SJCRH30 (cell line): ENCODE data around the gene RANBP3L. TPM values are rescaled to one million over a fixed set of nuclear protein-coding genes. Genes with fewer than 3 reads are reported as not detected.

Source experiments
- DNase-seq, 2 experiments: peaks; one replicate each; pipeline ENCODE4 v3.0.0-alpha.2; 2015 to 2020
- H3K27ac ChIP-seq: fragments of 250-450 bp; sonication (Bioruptor Pico); 2 replicates; pipeline ENCODE4 v1.5.1; 2020; ENCODE audit warnings: mild to moderate bottlenecking, moderate library complexity
- H3K27me3 ChIP-seq: fragments of 250-450 bp; sonication (Bioruptor Pico); 2 replicates; pipeline ENCODE4 v1.5.1; 2020; ENCODE audit warnings: mild to moderate bottlenecking, moderate library complexity
- H3K36me3 ChIP-seq: fragments of 250-450 bp; sonication (Bioruptor Pico); 2 replicates; pipeline ENCODE4 v1.5.1; 2020; ENCODE audit warnings: mild to moderate bottlenecking, moderate library complexity
- H3K4me1 ChIP-seq: fragments of 250-450 bp; sonication (Bioruptor Pico); 2 replicates; pipeline ENCODE4 v1.5.1; 2020; ENCODE audit warnings: mild to moderate bottlenecking, moderate library complexity
- H3K4me3 ChIP-seq: fragments of 250-450 bp; sonication (Bioruptor Pico); 2 replicates; pipeline ENCODE4 v1.5.1; 2020; ENCODE audit warnings: mild to moderate bottlenecking, moderate library complexity
- H3K9me3 ChIP-seq: fragments of 250-450 bp; sonication (Bioruptor Pico); replicated peaks from 2 replicates; pipeline ENCODE4 v1.5.1; 2020; ENCODE audit warnings: mild to moderate bottlenecking, moderate library complexity
- total RNA-seq: library from RNA; depleted of rRNA; stranded (reverse); fragments of >200 nt; shearing (Covaris generic); gene quantifications from 2 replicates; pipeline ENCODE4 v1.2.3, GENCODE V29; 2014

The RANBP3L gene
- total RNA-seq, 1 experiment from 2014 or later, result 0.93 TPM

- Histone ChIP-seq H3K27ac (no peak overlapping the region), H3K9me3 (no peaks in the 10 kb centered on the region), H3K36me3 (no peaks in the 10 kb centered on the region; the same call in 1 of the 2 replicates), H3K4me1 (peaks cover 11% of the 10 kb centered on the region), H3K4me3 (no peak overlapping the region), H3K27me3 (no peaks in the 10 kb centered on the region)
- DNase-seq, result no peak
Measured at GRCh38 chr5:36270876-36271575, 30.7 kb downstream of the RANBP3L start.

- H3K27me3 ChIP-seq, result no peaks in the 10 kb centered on the region
- no peak overlapping the region for H3K4me3 ChIP-seq
- no peaks in the 10 kb centered on the region for H3K9me3 ChIP-seq
- no peak overlapping the region for H3K27ac ChIP-seq
- DNase-seq, result no peak
- H3K4me1 ChIP-seq, result peaks cover 11% of the 10 kb centered on the region
- no peaks in the 10 kb centered on the region; the same call in 1 of the 2 replicates for H3K36me3 ChIP-seq
Measured at GRCh38 chr5:36270175-36270574, 31.5 kb downstream of the RANBP3L start.

- H3K36me3 ChIP-seq, result no peaks in the 10 kb centered on the region; the same call in 1 of the 2 replicates
- peaks cover 11% of the 10 kb centered on the region for H3K4me1 ChIP-seq
Measured at GRCh38 chr5:36269478-36269877, 32.2 kb downstream of the RANBP3L start.

GRCh38 chr5:36267905-36268304 is 33.8 kb downstream of the RANBP3L start:
- H3K27ac ChIP-seq, result no peak overlapping the region
- DNase-seq, result no peak
- H3K27me3 ChIP-seq, result no peaks in the 10 kb centered on the region

More at GRCh38 chr5:36269478-36269877, 32.2 kb downstream of the RANBP3L start:
- DNase-seq, result no peak
- Histone ChIP-seq H3K9me3 (no peaks in the 10 kb centered on the region), H3K4me3 (no peak overlapping the region), H3K27me3 (no peaks in the 10 kb centered on the region), H3K27ac (no peak overlapping the region)

GRCh38 chr5:36264202-36264760 is 37.4 kb downstream of the RANBP3L start:
- Histone ChIP-seq H3K4me3 (no peak overlapping the region), H3K36me3 (no peaks in the 10 kb centered on the region), H3K27ac (no peak overlapping the region), H3K4me1 (no peaks in the 10 kb centered on the region), H3K9me3 (no peaks in the 10 kb centered on the region), H3K27me3 (no peaks in the 10 kb centered on the region)
- DNase-seq, result no peak

More at GRCh38 chr5:36267905-36268304, 33.8 kb downstream of the RANBP3L start:
- no peaks in the 10 kb centered on the region for H3K9me3 ChIP-seq
- no peak overlapping the region for H3K4me3 ChIP-seq
- H3K4me1 ChIP-seq, result no peaks in the 10 kb centered on the region
- no peaks in the 10 kb centered on the region; the same call in 1 of the 2 replicates for H3K36me3 ChIP-seq

- H3K27me3 ChIP-seq, result no peaks in the 10 kb centered on the region
- H3K9me3 ChIP-seq, result no peaks in the 10 kb centered on the region
- H3K27ac ChIP-seq, result no peak overlapping the region
- no peak for DNase-seq
- H3K36me3 ChIP-seq, result no peaks in the 10 kb centered on the region
- H3K4me3 ChIP-seq, result no peak overlapping the region
- H3K4me1 ChIP-seq, result no peaks in the 10 kb centered on the region
Measured at GRCh38 chr5:36261186-36261585, 40.5 kb downstream of the RANBP3L start.

- no peaks in the 10 kb centered on the region for H3K4me1 ChIP-seq
- H3K4me3 ChIP-seq, result no peak overlapping the region
- H3K36me3 ChIP-seq, result no peaks in the 10 kb centered on the region
- H3K9me3 ChIP-seq, result no peaks in the 10 kb centered on the region
- H3K27me3 ChIP-seq, result no peaks in the 10 kb centered on the region
- no peak overlapping the region for H3K27ac ChIP-seq
- DNase-seq, result no peak
Measured at GRCh38 chr5:36253575-36253974, 48.1 kb downstream of the RANBP3L start.

- no peaks in the 10 kb centered on the region for H3K27me3 ChIP-seq
- no peak overlapping the region for H3K27ac ChIP-seq
- no peak for DNase-seq
- H3K36me3 ChIP-seq, result no peaks in the 10 kb centered on the region
- H3K4me3 ChIP-seq, result no peak overlapping the region
- H3K9me3 ChIP-seq, result no peaks in the 10 kb centered on the region
- H3K4me1 ChIP-seq, result no peaks in the 10 kb centered on the region
Measured at GRCh38 chr5:36252722-36253365, 48.9 kb downstream of the RANBP3L start.

GRCh38 chr5:36251218-36251617 is 50.5 kb downstream of the RANBP3L start:
- H3K9me3 ChIP-seq, result no peaks in the 10 kb centered on the region
- no peaks in the 10 kb centered on the region for H3K4me1 ChIP-seq
- H3K27ac ChIP-seq, result no peak overlapping the region
- DNase-seq, result no peak
- H3K36me3 ChIP-seq, result no peaks in the 10 kb centered on the region
- H3K27me3 ChIP-seq, result no peaks in the 10 kb centered on the region
- H3K4me3 ChIP-seq, result no peak overlapping the region

GRCh38 chr5:36250427-36250826 is 51.3 kb downstream of the RANBP3L start:
- H3K27me3 ChIP-seq, result no peaks in the 10 kb centered on the region
- H3K27ac ChIP-seq, result no peak overlapping the region
- no peak overlapping the region for H3K4me3 ChIP-seq
- no peak for DNase-seq
- no peaks in the 10 kb centered on the region for H3K9me3 ChIP-seq
- H3K36me3 ChIP-seq, result no peaks in the 10 kb centered on the region
- no peaks in the 10 kb centered on the region for H3K4me1 ChIP-seq

- no peak for DNase-seq
- Histone ChIP-seq H3K9me3 (no peaks in the 10 kb centered on the region), H3K4me1 (peaks cover 6% of the 10 kb centered on the region; the same call in 1 of the 2 replicates), H3K27ac (no peak overlapping the region), H3K4me3 (no peak overlapping the region), H3K27me3 (no peaks in the 10 kb centered on the region), H3K36me3 (no peaks in the 10 kb centered on the region)
Measured at GRCh38 chr5:36246036-36246800, 55.5 kb downstream of the RANBP3L start.

- H3K9me3 ChIP-seq, result no peaks in the 10 kb centered on the region
- no peaks in the 10 kb centered on the region for H3K27me3 ChIP-seq
Measured at GRCh38 chr5:36244076-36244475, 57.6 kb downstream of the RANBP3L start.

GRCh38 chr5:36243653-36244052 is 58.0 kb downstream of the RANBP3L start:
- Histone ChIP-seq H3K27ac (no peak overlapping the region), H3K4me3 (no peak overlapping the region), H3K27me3 (no peaks in the 10 kb centered on the region)

More at GRCh38 chr5:36244076-36244475, 57.6 kb downstream of the RANBP3L start:
- Histone ChIP-seq H3K27ac (no peak overlapping the region), H3K36me3 (no peaks in the 10 kb centered on the region), H3K4me1 (peaks cover 13% of the 10 kb centered on the region), H3K4me3 (no peak overlapping the region)
- DNase-seq, result no peak

GRCh38 chr5:36242534-36243485 is 58.9 kb downstream of the RANBP3L start:
- Histone ChIP-seq H3K4me1 (peaks cover 13% of the 10 kb centered on the region), H3K27ac (peak overlapping the region; percentile 81)
- DNase-seq, result peak in 1 of 2 experiments; percentile 4

More at GRCh38 chr5:36243653-36244052, 58.0 kb downstream of the RANBP3L start:
- Histone ChIP-seq H3K36me3 (no peaks in the 10 kb centered on the region), H3K4me1 (peaks cover 13% of the 10 kb centered on the region), H3K9me3 (no peaks in the 10 kb centered on the region)
- DNase-seq, result no peak

More at GRCh38 chr5:36242534-36243485, 58.9 kb downstream of the RANBP3L start:
- no peaks in the 10 kb centered on the region for H3K27me3 ChIP-seq
- peak overlapping the region; percentile 68 for H3K4me3 ChIP-seq
- no peaks in the 10 kb centered on the region for H3K9me3 ChIP-seq
- no peaks in the 10 kb centered on the region for H3K36me3 ChIP-seq
